Epithelial cell of umbilical artery (primary cell): ENCODE data around the gene ARMC6. TPM values are rescaled to one million over a fixed set of nuclear protein-coding genes. Genes with fewer than 3 reads are reported as not detected.

Experiments
- total RNA-seq: library from RNA; depleted of rRNA; stranded (reverse); fragments of >200 nt; gene quantifications from 2 replicates; pipeline ENCODE4 v1.2.3, GENCODE V29; 2014

Gene ARMC6
- total RNA-seq, result 45.5 and 53.0 TPM in 2 replicates

DNA sequence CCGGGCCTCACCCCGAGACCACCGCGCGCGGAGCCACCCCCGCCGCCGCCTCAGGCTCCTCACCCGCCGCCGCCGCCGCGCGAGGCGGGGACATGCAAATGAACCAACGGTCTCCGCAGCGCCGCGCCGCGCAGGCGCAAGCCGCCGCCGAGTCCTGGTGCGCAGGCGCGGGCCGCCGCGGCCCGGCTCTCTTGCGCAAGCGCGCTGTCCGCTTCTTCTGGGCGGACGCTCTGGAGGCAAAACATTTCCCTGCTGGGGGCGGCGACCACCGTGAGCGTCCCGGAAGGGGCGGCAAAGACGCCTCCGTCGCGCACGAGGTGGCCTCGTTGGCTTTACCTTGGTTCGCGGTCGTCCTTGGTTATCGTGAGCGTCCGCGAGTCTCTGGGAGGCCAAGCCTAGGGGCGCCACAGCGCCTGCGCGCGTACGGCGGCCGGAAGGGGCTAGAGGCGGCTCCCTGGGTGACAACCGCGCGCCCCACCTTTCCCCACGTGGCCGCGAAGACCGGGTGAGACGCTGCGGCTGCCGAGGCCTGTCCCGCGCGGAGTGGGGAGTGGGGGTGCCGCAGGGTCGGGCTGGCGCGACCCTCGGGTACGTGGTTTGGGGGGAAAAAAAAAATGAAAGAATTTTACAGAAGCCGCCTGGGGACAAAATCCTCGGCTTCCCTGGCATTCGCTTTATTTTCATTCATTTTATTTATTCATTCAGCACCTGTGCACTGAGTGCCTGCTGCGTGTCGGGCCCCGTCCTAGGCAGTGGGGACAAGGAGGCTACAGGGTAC is at the start of gene ARMC6, which contains the start of gene SUGP2:
ARMC6 (plus strand) TSS at position 178 of the 778 bp plus-strand sequence. CDS start 607 bp downstream, outside the sequence.
SUGP2 (minus strand) TSS at position 92 of the 778 bp plus-strand sequence. CDS start 2,446 bp downstream, outside the sequence.

DNA sequence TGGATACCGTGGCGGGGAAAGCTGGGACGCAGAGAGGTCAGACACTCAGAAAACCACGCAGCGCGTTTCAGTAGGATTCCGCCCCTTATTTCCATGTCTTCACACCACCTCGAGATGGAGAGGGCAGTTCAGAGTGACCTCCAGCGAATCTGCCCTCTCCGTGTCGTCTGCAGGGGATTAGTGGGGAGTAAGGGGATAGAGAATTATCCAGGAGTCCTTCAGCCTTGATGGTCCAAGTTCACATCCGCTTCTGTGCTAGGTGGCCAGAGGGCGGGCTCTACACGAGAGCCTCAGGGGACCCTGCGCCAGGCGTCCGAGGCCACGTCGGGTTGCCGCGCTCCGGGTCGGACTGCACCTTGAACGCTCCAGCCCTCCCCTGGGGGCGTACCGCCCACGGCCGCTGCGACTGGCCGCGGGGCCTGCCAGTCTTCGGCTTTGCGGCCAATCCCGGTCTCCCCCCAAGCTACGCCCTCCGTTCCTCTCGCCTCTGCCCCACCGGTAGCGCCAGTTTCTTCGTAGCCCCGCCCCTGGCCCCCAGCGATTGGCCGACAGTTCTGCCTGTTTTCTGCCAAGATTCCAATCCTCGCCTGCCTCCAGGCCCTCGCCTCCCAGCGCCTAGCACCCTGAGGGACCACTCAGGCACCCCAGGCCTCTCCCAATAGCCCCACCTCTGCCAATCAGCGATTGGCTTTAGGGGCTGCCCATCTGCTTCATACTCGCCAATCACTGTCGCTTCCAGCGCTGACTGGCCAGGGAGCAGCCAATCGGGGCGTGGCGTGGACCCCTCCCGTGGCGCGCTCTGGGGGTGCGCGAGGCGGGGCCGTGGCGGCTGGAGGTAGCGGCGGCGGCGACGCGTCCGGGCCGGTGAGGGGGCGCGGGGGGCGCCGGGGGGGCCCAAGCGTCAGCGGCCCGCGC is 30.0 kb downstream of the ARMC6 start, which contains the start of gene SLC25A42:
SLC25A42 (plus strand) TSS at position 812 of the 915 bp plus-strand sequence. CDS start 32,131 bp downstream, outside the sequence.

Other genes with a start within 250 kb of the ARMC6 start
- gene COMP, start 242.3 kb upstream of the ARMC6 start, total RNA-seq, result not detected in 2 replicates
- gene UPF1, start 201.6 kb upstream of the ARMC6 start, total RNA-seq, result 70.2 and 88.9 TPM in 2 replicates
- gene CERS1, start 137.4 kb upstream of the ARMC6 start, total RNA-seq, result 2.0 and 5.8 TPM in 2 replicates
- 231 and 262 TPM in 2 replicates for gene COPE, start 114.2 kb upstream of the ARMC6 start, total RNA-seq
- gene DDX49, start 113.9 kb upstream of the ARMC6 start, total RNA-seq, result 53.9 and 65.8 TPM in 2 replicates
- 101 and 165 TPM in 2 replicates for gene HOMER3, start 92.4 kb upstream of the ARMC6 start, total RNA-seq
- gene SUGP2, start 86 bp upstream of the ARMC6 start, total RNA-seq, result 15.3 and 28.9 TPM in 2 replicates
- gene SLC25A42, start 30.4 kb downstream of the ARMC6 start, total RNA-seq, result 2.3 and 2.9 TPM in 2 replicates
- gene TMEM161A, start 104.9 kb downstream of the ARMC6 start, total RNA-seq, result 26.0 and 28.0 TPM in 2 replicates
- 0.32 TPM in 1 of 2 replicates, not detected in the other for gene MEF2B, start 136.7 kb downstream of the ARMC6 start, total RNA-seq
- 14.9 and 18.7 TPM in 2 replicates for gene BORCS8, start 158.5 kb downstream of the ARMC6 start, total RNA-seq
- 77.2 and 88.4 TPM in 2 replicates for gene RFXANK, start 158.7 kb downstream of the ARMC6 start, total RNA-seq
- gene NR2C2AP, start 169.8 kb downstream of the ARMC6 start, total RNA-seq, result 12.0 and 17.9 TPM in 2 replicates
- gene NCAN, start 178.4 kb downstream of the ARMC6 start, total RNA-seq, result under 0.01 TPM in 1 of 2 replicates, not detected in the other
- under 0.01 TPM in 1 of 2 replicates, not detected in the other for gene TM6SF2, start 239.7 kb downstream of the ARMC6 start, total RNA-seq